Measurements from ENCODE around the gene KIF19. TPM values are rescaled to one million over a fixed set of nuclear protein-coding genes. Genes with fewer than 3 reads are reported as not detected.

The KIF19 gene
- polyA plus RNA-seq, 2 of the 4 experiments (the other 2 are of a cell fraction), result not detected

DNA sequence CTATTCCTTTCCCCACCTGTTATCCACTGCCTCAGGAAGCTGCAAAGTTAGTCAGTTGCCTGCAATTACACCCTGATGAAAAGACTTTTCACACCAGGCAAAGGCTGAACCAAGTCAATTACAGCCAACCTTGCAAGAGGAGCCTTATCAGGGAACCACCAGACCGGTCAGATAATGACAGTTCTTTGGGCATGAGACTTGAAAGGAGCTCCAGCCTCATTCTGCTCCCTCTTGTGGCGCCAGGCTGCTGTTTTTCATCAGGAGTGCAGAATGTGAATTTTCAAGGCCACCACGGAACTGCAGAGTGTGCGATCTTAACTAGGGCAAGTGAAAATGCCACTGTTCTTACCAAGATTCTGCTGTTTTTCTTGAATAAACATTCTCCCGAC lies 29.5 kb upstream of the KIF19 start (continued):
- TF ChIP-seq, protein P1, sequence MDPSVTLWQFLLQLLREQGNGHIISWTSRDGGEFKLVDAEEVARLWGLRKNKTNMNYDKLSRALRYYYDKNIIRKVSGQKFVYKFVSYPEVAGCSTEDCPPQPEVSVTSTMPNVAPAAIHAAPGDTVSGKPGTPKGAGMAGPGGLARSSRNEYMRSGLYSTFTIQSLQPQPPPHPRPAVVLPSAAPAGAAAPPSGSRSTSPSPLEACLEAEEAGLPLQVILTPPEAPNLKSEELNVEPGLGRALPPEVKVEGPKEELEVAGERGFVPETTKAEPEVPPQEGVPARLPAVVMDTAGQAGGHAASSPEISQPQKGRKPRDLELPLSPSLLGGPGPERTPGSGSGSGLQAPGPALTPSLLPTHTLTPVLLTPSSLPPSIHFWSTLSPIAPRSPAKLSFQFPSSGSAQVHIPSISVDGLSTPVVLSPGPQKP (IDR thresholded peaks at IDR 0.05; ENCODE audit: low read depth, low read length), result no peak
- TF ChIP-seq ZSCAN20 (CRISPR knock-in tag; IDR thresholded peaks at IDR 0.05) (no peak), BHLHE40 (IDR thresholded peaks at IDR 0.05; ENCODE audit: low read depth, low read length) (no peak), RAD21 (conservative IDR thresholded peaks at IDR 0.05 in 1 of 2, IDR thresholded peaks at IDR 0.05 in 1 of 2) (peak; percentile 31 to 48; a peak in 3 of 5 replicates), RFX5 (IDR thresholded peaks at IDR 0.05) (no peak), HOXA7 (CRISPR knock-in tag; IDR thresholded peaks at IDR 0.05) (no peak)
- TF ChIP-seq, protein P2, sequence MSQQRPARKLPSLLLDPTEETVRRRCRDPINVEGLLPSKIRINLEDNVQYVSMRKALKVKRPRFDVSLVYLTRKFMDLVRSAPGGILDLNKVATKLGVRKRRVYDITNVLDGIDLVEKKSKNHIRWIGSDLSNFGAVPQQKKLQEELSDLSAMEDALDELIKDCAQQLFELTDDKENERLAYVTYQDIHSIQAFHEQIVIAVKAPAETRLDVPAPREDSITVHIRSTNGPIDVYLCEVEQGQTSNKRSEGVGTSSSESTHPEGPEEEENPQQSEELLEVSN (IDR thresholded peaks at IDR 0.05; ENCODE audit: borderline replicate concordance, low read depth), result no peak

DNA sequence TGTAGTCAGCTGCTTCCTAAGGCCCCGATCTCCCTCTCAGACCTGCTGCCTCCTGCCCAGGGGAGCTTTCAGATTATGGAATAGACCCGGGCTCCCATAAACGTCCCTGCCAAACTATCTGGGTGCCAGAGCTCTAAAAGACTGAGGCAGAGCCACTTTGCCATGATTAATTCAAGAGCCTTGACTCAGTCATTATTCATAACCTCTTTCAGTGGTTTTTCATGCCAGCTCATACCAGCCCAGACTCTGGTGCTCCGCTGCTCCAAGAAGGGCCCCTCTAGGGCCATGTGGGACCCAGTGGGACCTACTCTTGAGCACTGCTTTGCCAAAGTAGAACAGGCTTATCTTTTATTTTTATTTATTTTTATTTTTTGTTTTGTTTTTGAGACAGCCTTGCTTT lies 28.1 kb upstream of the KIF19 start:
- POLR2A ChIA-PET, result interaction anchor here (0.5 to 1.5 kb wide), 2 partner anchors 85 to 91 kb away, joined by 4 to 6 read pairs; partner anchors contain the start of gene TTYH2
- Histone ChIP-seq H3K4me1 (peaks cover 7% of the 10 kb centered on the region; the same call in 2 of the 3 replicates), H3K4me3 (no peak overlapping the region), H3K27ac (no peak overlapping the region), H3K4me2 (no peak overlapping the region), H3K9me3 (no peaks in the 10 kb centered on the region)
- ATAC-seq (no peak), DNase-seq (ENCODE audit: low read depth in 1 of 2, low spot score in 1 of 2) (no peak), FAIRE-seq (no peak)
- no peak for TF ChIP-seq PHF8 (IDR thresholded peaks at IDR 0.05; ENCODE audit: borderline replicate concordance, low read depth)
- no peak for TF ChIP-seq CBX8 (IDR thresholded peaks at IDR 0.05)
- TF ChIP-seq KDM1A (IDR thresholded peaks at IDR 0.05; ENCODE audit: low read depth), result no peak
- no peak for TF ChIP-seq FOSB (CRISPR knock-in tag; IDR thresholded peaks at IDR 0.05)
- TF ChIP-seq, protein P3, sequence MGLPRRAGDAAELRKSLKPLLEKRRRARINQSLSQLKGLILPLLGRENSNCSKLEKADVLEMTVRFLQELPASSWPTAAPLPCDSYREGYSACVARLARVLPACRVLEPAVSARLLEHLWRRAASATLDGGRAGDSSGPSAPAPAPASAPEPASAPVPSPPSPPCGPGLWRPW (IDR thresholded peaks at IDR 0.05), result no peak
- no peak for TF ChIP-seq SREBF2 (IDR thresholded peaks at IDR 0.05)
- TF ChIP-seq RNF2 (IDR thresholded peaks at IDR 0.05; ENCODE audit: borderline replicate concordance, low read depth), result no peak
- no peak for TF ChIP-seq TFCP2L1 (CRISPR knock-in tag; IDR thresholded peaks at IDR 0.05)
- TF ChIP-seq NPAS2 (CRISPR knock-in tag; IDR thresholded peaks at IDR 0.05; ENCODE audit: borderline replicate concordance), result no peak
- no peak for TF ChIP-seq ZNF302 (CRISPR knock-in tag; IDR thresholded peaks at IDR 0.05)
- TF ChIP-seq CHD2 (IDR thresholded peaks at IDR 0.05; ENCODE audit: low read length, partially characterized antibody), result no peak
- TF ChIP-seq ESRRA (IDR thresholded peaks at IDR 0.05; ENCODE audit: borderline replicate concordance, low read length), result no peak
- no peak for TF ChIP-seq CBX2 (IDR thresholded peaks at IDR 0.05; ENCODE audit: borderline replicate concordance, low read depth)
- no peak for TF ChIP-seq RAD21 (conservative IDR thresholded peaks at IDR 0.05 in 1 of 2, IDR thresholded peaks at IDR 0.05 in 1 of 2)
- TF ChIP-seq TP53 (CRISPR knock-in tag; IDR thresholded peaks at IDR 0.05), result no peak
- TF ChIP-seq FOXS1 (CRISPR knock-in tag; IDR thresholded peaks at IDR 0.05), result no peak
- TF ChIP-seq, protein P4, sequence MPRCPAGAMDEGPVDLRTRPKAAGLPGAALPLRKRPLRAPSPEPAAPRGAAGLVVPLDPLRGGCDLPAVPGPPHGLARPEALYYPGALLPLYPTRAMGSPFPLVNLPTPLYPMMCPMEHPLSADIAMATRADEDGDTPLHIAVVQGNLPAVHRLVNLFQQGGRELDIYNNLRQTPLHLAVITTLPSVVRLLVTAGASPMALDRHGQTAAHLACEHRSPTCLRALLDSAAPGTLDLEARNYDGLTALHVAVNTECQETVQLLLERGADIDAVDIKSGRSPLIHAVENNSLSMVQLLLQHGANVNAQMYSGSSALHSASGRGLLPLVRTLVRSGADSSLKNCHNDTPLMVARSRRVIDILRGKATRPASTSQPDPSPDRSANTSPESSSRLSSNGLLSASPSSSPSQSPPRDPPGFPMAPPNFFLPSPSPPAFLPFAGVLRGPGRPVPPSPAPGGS (IDR thresholded peaks at IDR 0.05), result no peak
- TF ChIP-seq, protein P2 (IDR thresholded peaks at IDR 0.05; ENCODE audit: borderline replicate concordance, low read depth), result no peak
- TF ChIP-seq CHD4 (IDR thresholded peaks at IDR 0.05; ENCODE audit: borderline replicate concordance), result no peak
- WGBS (ENCODE audit: missing lambda C conversion rate), result 39% methylated on average over 4 of the region's 4 CpGs
- CTCF ChIA-PET, result interaction anchor here (1.2 to 9.1 kb wide), 14 partner anchors 12 to 190 kb away, joined by 3 to 125 read pairs (median 6); partner anchors contain the start of genes BTBD17, GPR142 and TTYH2

Data from A549 (cell line).